Adrenal gland (tissue), 12 donors: ENCODE data around the gene ICAM1. TPM values are rescaled to one million over a fixed set of nuclear protein-coding genes. Genes with fewer than 3 reads are reported as not detected.

Experiments
- DNase-seq, 7 donors: peaks; one replicate each; pipeline ENCODE4 v3.0.0-alpha.2; 2019 to 2020
- H3K27ac ChIP-seq, 5 donors: fragments of 200-600 bp; sonication (generic) in 4 of 5; 1 replicate in 3 of 5; 2 replicates in 2 of 5; pipeline versions ENCODE4 v1.5.1 to v1.8.0; 2016 to 2020; ENCODE audit warnings: mild to moderate bottlenecking in 1 of 5
- H3K27me3 ChIP-seq: fragments of 200-600 bp; 2 replicates; pipeline ENCODE4 v1.8.0; 2021
- H3K36me3 ChIP-seq, 2 donors: fragments of 200-600 bp; replicated peaks in 1 of 2; 1 replicate in 1 of 2; 2 replicates in 1 of 2; pipeline versions ENCODE4 v1.5.1 to v1.8.0; 2018 to 2022
- H3K4me1 ChIP-seq, 2 donors: fragments of 200-600 bp; replicated peaks in 1 of 2; 1 replicate in 1 of 2; 2 replicates in 1 of 2; pipeline versions ENCODE4 v1.5.1 to v1.8.0; 2018 to 2021
- H3K4me3 ChIP-seq, 4 donors: fragments of 200-600 bp; sonication (generic) in 3 of 4; one replicate each; pipeline ENCODE4 v1.5.1; 2016 to 2018
- H3K9me3 ChIP-seq, 3 donors: fragments of 200-600 bp; sonication (generic) in 1 of 3; replicated peaks in 1 of 3; 1 replicate in 2 of 3; 2 replicates in 1 of 3; pipeline versions ENCODE4 v1.5.1 to v1.8.0; 2016 to 2021
- POLR2A ChIP-seq, 2 donors: fragments of 450-650 bp; IDR thresholded peaks; one replicate each; pipeline ENCODE4 v1.6.1; 2017; ENCODE audit warnings: antibody characterized with exemption in 2 of 2, mild to moderate bottlenecking in 2 of 2, moderate library complexity in 1 of 2
- WGBS, 4 donors: extraction: QIAGEN DNeasy Blood & Tissue Kit in 2 of 4; methylation state at CpG; one replicate each; pipeline versions ENCODE4 v1.1.5 to v1.1.7; 2013 to 2017; 5-methylcytosine and 5-hydroxymethylcytosine counted together
- intact Hi-C, 2 donors: fragments of 100-400 bp; cut with DNase I; formaldehyde crosslinking; loops; one replicate each; pipeline versions ENCODE4 v1.14.1 to v1.15.0; 2022 to 2023
- polyA plus RNA-seq, 3 donors: library from polyadenylated mRNA; stranded (reverse); fragments of 200-250 nt in 2 of 3; fragments of 350-450 nt in 1 of 3; fragmentation: Illumina TruSeq in 1 of 3; extraction: RNeasy Lipid Tissue Mini Kit (QIAGEN cat#74804) in 1 of 3; gene quantifications; one replicate each; pipeline ENCODE4 v1.2.3, GENCODE V29; 2013 to 2014
- total RNA-seq, 9 donors: library from RNA; depleted of rRNA in 4 of 9; stranded (reverse); fragments of >200 nt in 4 of 9; fragments of 120-200 nt in 1 of 9; fragmentation: NEBNext Ultra II Directional in 1 of 9; extraction: Animal tissue kit (Norgen Biotek cat#: 25700) in 1 of 9; gene quantifications; one replicate each; pipeline versions ENCODE4 v1.1.0 to v1.2.4, GENCODE V29; 2013 to 2023
- TF ChIP-seq, protein P1 (sequence below), 6 experiments: fragments of 450-650 bp in 4 of 6; fragments of 200-600 bp in 2 of 6; sonication (generic) in 1 of 6; IDR thresholded peaks; 1 replicate in 5 of 6; 2 replicates in 1 of 6; pipeline versions ENCODE4 v1.5.1 to v1.8.0; 2016 to 2021; ENCODE audit warnings: antibody characterized with exemption in 6 of 6, mild to moderate bottlenecking in 2 of 6, moderate library complexity in 1 of 6
- donor health status: healthy with polysubstance abuse.
- donor health status: Bipolar disorder and iron deficiency.
- donor health status: DM: yes; HTN: yes; CAD: no.
- donor health status: DM: no; HTN: no; CAD: no.
- donor health status: DM: no; HTN: no; CAD: no.
- donor health status: DM: yes; HTN: yes; CAD: no.

The ICAM1 gene
- total and polyA plus RNA-seq, 12 donors, result 2.2 to 90.4 (median 27.4) TPM

DNA sequence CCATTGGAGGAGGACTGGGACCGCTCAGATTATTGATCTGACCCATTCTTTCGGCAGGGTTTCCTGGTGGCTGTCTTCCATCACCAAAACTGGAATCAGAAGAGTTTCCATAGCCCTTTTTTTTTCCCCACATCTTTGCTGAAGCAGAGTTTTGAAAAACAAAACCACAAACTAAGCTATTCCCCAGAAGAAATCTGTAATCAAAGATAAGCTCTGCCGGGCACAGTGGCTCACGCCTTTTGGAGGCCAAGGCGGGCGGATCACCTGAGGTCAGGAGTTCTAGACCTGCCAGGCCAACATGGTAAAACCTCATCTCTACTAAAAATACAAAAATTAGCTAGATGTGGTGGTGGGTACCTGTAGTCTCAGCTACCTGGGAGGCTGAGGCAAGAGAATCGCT is 4.2 kb upstream of the ICAM1 start:
- no peak for DNase-seq
- Histone ChIP-seq H3K27ac (no peak overlapping the region), H3K4me3 (no peak overlapping the region), H3K9me3 (no peaks in the 10 kb centered on the region), H3K36me3 (no peaks in the 10 kb centered on the region), H3K4me1 (peaks cover 5 to 19% of the 10 kb centered on the region in 2 donors), H3K27me3 (no peaks in the 10 kb centered on the region)
- 73 to 83% (median 79%) methylated on average over 7 of the region's 7 CpGs for WGBS, 4 donors
- intact Hi-C loops, result no loop called here
- no peak for TF ChIP-seq POLR2A (IDR thresholded peaks at IDR 0.05)
- TF ChIP-seq, protein P1, sequence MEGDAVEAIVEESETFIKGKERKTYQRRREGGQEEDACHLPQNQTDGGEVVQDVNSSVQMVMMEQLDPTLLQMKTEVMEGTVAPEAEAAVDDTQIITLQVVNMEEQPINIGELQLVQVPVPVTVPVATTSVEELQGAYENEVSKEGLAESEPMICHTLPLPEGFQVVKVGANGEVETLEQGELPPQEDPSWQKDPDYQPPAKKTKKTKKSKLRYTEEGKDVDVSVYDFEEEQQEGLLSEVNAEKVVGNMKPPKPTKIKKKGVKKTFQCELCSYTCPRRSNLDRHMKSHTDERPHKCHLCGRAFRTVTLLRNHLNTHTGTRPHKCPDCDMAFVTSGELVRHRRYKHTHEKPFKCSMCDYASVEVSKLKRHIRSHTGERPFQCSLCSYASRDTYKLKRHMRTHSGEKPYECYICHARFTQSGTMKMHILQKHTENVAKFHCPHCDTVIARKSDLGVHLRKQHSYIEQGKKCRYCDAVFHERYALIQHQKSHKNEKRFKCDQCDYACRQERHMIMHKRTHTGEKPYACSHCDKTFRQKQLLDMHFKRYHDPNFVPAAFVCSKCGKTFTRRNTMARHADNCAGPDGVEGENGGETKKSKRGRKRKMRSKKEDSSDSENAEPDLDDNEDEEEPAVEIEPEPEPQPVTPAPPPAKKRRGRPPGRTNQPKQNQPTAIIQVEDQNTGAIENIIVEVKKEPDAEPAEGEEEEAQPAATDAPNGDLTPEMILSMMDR (IDR thresholded peaks at IDR 0.05), result no peak

DNA sequence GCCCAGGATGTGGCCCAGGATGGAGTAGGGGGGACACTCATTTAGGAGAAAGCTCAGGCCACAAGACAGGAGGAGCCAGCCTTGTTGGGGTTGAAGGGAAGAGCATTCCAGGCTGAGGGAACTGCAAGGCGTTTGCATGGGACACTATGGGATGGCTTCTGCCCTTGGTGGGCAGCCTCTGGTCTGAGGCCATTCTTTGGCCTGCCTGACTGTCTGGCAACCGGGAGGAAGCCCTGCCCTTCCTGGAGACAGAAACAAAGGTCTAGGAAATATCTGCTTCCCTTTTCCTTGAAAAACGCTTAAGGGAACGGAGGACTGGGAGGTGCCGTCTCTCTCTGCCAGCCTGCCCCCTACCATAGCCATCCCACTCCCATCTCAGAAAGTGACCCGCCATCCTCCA is 2.8 kb upstream of the ICAM1 start:
- intact Hi-C loops, result loop anchor here (2.0 kb wide), 1 partner anchor 123 kb away; no protein-coding TSS in a partner anchor
- H3K4me3 ChIP-seq, result no peak overlapping the region
- no peaks in the 10 kb centered on the region for H3K9me3 ChIP-seq
- no peaks in the 10 kb centered on the region for H3K27me3 ChIP-seq
- H3K4me1 ChIP-seq, result peaks cover 5 to 19% of the 10 kb centered on the region in 2 donors
- H3K27ac ChIP-seq, result peak overlapping the region in 2 of 5 donors; percentile 43 to 44
- TF ChIP-seq POLR2A (IDR thresholded peaks at IDR 0.05), result no peak
- TF ChIP-seq, protein P1 (IDR thresholded peaks at IDR 0.05), result no peak
- no peaks in the 10 kb centered on the region for H3K36me3 ChIP-seq
- peak in 2 of 7 donors; percentile 38 to 48 for DNase-seq
- WGBS, 4 donors, result 55 to 62% (median 58%) methylated on average over 6 of the region's 6 CpGs

DNA sequence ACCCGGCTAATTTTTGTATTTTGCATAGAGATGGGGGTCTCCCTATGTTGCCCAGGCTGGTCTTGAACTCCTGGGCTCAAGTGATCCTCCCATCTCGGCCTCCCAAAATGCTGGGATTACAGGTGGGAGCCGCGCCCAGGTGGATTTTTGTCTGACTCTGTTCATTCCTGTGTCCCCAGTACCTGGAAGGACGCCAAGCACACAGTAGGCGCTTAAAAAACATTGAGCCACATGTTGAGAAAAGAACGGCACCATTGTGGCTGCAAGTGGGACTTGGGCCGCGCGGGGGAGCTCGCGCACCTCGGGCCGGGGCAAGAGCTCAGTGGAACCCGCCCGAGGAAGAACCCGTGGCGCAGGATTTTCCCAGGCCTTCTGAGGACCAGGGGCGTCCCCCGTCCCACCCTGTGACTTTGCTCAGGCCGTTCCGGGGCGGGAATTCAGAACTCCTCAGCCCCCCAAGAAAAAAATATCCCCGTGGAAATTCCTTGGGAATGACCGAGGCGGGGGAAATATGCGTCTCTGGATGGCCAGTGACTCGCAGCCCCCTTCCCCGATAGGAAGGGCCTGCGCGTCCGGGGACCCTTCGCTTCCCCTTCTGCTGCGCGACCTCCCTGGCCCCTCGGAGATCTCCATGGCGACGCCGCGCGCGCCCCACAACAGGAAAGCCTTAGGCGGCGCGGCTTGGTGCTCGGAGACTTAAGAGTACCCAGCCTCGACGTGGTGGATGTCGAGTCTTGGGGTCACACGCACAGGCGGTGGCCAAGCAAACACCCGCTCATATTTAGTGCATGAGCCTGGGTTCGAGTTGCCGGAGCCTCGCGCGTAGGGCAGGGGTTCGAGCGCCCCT is 1.4 kb upstream of the ICAM1 start:
- Histone ChIP-seq H3K36me3 (peaks cover 0 to under 1% of the 10 kb centered on the region in 2 donors), H3K27me3 (no peaks in the 10 kb centered on the region), H3K27ac (peak overlapping the region; percentile 62 to 88 (median 74)), H3K4me1 (peaks cover 5 to 19% of the 10 kb centered on the region in 2 donors), H3K4me3 (peak overlapping the region in 2 of 4 donors; percentile 19 to 42), H3K9me3 (no peaks in the 10 kb centered on the region)
- TF ChIP-seq POLR2A (IDR thresholded peaks at IDR 0.05), result no peak
- TF ChIP-seq, protein P1 (IDR thresholded peaks at IDR 0.05), result peak; percentile 89 to 95 (median 92)
- intact Hi-C loops, result loop anchor here (2.0 kb wide), 1 partner anchor 121 kb away; no protein-coding TSS in a partner anchor
- 0 to 10% (median 4%) methylated on average over 12 to 59 of the region's 59 CpGs for WGBS, 4 donors
- peak; percentile 79 to 92 (median 83) for DNase-seq

DNA sequence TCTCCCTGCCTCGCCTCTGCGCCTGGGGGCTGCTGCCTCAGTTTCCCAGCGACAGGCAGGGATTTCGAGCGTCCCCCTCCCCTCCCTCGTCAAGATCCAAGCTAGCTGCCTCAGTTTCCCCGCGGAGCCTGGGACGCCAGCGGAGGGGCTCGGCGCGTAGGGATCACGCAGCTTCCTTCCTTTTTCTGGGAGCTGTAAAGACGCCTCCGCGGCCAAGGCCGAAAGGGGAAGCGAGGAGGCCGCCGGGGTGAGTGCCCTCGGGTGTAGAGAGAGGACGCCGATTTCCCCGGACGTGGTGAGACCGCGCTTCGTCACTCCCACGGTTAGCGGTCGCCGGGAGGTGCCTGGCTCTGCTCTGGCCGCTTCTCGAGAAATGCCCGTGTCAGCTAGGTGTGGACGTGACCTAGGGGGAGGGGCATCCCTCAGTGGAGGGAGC is 722 bp upstream of the ICAM1 start:
- H3K27me3 ChIP-seq, result no peaks in the 10 kb centered on the region
- intact Hi-C loops, result no loop called here
- H3K4me1 ChIP-seq, result peaks cover 5 to 19% of the 10 kb centered on the region in 2 donors

More for the DNA sequence above, 722 bp upstream of the ICAM1 start:
- TF ChIP-seq, protein P1 (IDR thresholded peaks at IDR 0.05), result no peak
- TF ChIP-seq POLR2A (IDR thresholded peaks at IDR 0.05), result no peak
- Histone ChIP-seq H3K36me3 (peaks cover 0 to 7% of the 10 kb centered on the region in 2 donors), H3K9me3 (no peaks in the 10 kb centered on the region), H3K27ac (peak overlapping the region; percentile 62 to 88 (median 74)), H3K4me3 (peak overlapping the region in 2 of 4 donors; percentile 19 to 42)
- DNase-seq, result peak; percentile 62 to 84 (median 76)
- 1 to 4% (median 3%) methylated on average over 13 to 37 of the region's 37 CpGs; no CpG with 5 or more reads in 1 of the 4 donors for WGBS, 4 donors
